HG02678 (cell line): ENCODE data around the gene CCDC141.

Experiments used
- ATAC-seq: cut with Tn5 transposase; IDR thresholded peaks from one replicate; pipeline ENCODE4 v1.9.1; 2021; ENCODE audit warnings: mild to moderate bottlenecking, moderate library complexity; ENCODE audit not compliant: unreplicated experiment

Gene CCDC141

GRCh38 chr2:178978667-178979066, 71.3 kb downstream of the CCDC141 start:
- no peak for ATAC-seq

- ATAC-seq = no peak
Observed at GRCh38 chr2:178976351-178976750, 73.6 kb downstream of the CCDC141 start.

- no peak for ATAC-seq
Observed at GRCh38 chr2:178962805-178963433, 87.0 kb downstream of the CCDC141 start.

- ATAC-seq = no peak
Observed at GRCh38 chr2:178962152-178962551, 87.8 kb downstream of the CCDC141 start.

- no peak for ATAC-seq
Observed at GRCh38 chr2:178954049-178954448, 95.9 kb downstream of the CCDC141 start.

- no peak for ATAC-seq
Observed at GRCh38 chr2:178951266-178952006, 98.5 kb downstream of the CCDC141 start.

GRCh38 chr2:178949584-178949983, 100.4 kb downstream of the CCDC141 start:
- ATAC-seq = peak; percentile 99

GRCh38 chr2:178949151-178949550, 100.8 kb downstream of the CCDC141 start:
- peak; percentile 9 for ATAC-seq

GRCh38 chr2:178947006-178947405, 102.9 kb downstream of the CCDC141 start:
- no peak for ATAC-seq

- ATAC-seq = no peak
Observed at GRCh38 chr2:178946494-178946893, 103.4 kb downstream of the CCDC141 start.

GRCh38 chr2:178943745-178944144, 106.2 kb downstream of the CCDC141 start:
- no peak for ATAC-seq

- no peak for ATAC-seq
Observed at GRCh38 chr2:178934571-178934970, 115.4 kb downstream of the CCDC141 start.

- ATAC-seq = no peak
Observed at GRCh38 chr2:178933493-178933892, 116.4 kb downstream of the CCDC141 start.

GRCh38 chr2:178928077-178928476, 121.9 kb downstream of the CCDC141 start:
- ATAC-seq = peak; percentile 73

GRCh38 chr2:178927173-178927572, 122.8 kb downstream of the CCDC141 start:
- ATAC-seq = peak; percentile 39

GRCh38 chr2:178924817-178925216, 125.1 kb downstream of the CCDC141 start:
- no peak for ATAC-seq

GRCh38 chr2:178923546-178923945, 126.4 kb downstream of the CCDC141 start:
- no peak for ATAC-seq

- ATAC-seq = no peak
Observed at GRCh38 chr2:178920916-178921513, 128.9 kb downstream of the CCDC141 start.

- ATAC-seq = no peak
Observed at GRCh38 chr2:178917555-178917954, 132.4 kb downstream of the CCDC141 start.

GRCh38 chr2:178915423-178916173, 134.3 kb downstream of the CCDC141 start:
- no peak for ATAC-seq

GRCh38 chr2:178914259-178914849, 135.6 kb downstream of the CCDC141 start:
- peak; percentile 88 for ATAC-seq
